GM12872 (cell line): Measurements from ENCODE around the gene BLCAP.

Experiments used
- TF ChIP-seq, protein P1 (sequence below): IDR thresholded peaks from 3 replicates; pipeline ENCODE4 v1.5.1; 2011; ENCODE audit warnings: low read depth, mild to moderate bottlenecking, low read length, moderate library complexity; ENCODE audit not compliant: insufficient read depth

Gene BLCAP

DNA sequence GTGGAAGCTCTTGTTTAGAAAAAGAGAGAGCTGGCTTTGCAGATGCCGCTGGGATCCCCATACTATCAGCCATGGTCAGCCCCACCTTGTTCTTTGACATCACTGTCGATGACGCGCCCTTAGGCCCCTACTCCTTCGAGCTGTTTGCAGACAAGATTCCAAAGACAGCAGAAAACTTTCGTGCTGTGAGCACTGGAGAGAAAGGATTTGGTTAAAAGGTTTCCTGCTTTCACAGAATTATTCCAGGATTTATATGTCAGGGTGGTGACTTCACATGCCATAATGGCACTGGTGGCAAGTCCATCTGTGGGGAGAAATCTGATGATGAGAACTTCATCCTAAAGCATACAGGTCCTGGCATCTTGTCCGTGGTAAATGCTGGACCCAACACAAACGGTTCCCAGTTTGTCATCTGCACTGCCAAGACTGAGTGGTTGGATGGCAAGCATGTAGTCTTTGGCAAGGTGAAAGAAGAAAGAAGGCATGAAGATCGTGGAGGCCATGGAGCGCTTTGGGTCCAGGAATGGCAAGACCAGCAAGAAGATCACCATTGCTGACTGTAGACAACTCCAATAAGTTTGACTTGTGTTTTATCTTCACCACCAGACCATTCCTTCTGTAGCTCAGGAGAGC lies 2.4 kb upstream of the BLCAP start:
- TF ChIP-seq, protein P1, sequence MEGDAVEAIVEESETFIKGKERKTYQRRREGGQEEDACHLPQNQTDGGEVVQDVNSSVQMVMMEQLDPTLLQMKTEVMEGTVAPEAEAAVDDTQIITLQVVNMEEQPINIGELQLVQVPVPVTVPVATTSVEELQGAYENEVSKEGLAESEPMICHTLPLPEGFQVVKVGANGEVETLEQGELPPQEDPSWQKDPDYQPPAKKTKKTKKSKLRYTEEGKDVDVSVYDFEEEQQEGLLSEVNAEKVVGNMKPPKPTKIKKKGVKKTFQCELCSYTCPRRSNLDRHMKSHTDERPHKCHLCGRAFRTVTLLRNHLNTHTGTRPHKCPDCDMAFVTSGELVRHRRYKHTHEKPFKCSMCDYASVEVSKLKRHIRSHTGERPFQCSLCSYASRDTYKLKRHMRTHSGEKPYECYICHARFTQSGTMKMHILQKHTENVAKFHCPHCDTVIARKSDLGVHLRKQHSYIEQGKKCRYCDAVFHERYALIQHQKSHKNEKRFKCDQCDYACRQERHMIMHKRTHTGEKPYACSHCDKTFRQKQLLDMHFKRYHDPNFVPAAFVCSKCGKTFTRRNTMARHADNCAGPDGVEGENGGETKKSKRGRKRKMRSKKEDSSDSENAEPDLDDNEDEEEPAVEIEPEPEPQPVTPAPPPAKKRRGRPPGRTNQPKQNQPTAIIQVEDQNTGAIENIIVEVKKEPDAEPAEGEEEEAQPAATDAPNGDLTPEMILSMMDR = no peak

DNA sequence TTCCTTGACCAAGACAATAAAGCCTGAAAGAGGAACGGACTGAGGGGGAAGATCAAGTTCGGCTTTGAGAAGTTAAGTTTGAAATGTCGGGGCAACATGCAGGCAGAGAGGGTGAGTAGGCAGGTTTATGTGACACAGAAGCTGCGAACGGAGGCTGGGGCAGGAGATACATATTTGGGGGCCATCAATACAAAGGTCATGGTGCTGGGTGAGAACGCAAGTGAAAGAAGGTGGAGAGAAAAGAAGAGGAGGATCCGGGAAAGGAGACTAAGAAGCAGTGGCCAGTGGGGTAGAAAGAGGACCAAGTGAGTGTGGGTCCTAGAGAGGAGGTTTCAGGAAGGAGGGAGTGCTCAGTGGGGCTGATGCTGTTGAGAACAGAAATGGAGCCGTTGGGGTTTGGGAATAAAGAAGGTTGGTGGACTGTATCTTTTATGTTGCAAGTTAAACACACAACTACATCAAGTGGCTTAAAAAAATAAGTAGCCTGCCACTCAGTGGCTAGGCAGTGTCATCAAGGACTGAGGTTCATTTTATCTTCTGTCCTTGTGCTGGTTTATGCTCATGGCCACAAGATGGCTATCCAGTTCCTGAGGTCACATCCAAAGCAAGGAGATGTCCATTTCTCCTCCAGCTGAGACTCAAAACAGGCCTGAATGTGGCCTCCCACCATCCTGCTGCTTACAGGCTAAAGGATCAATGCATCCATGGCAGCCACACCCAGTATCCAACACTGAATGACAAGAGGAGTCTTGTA lies 1.7 kb upstream of the BLCAP start:
- TF ChIP-seq, protein P1 = no peak

DNA sequence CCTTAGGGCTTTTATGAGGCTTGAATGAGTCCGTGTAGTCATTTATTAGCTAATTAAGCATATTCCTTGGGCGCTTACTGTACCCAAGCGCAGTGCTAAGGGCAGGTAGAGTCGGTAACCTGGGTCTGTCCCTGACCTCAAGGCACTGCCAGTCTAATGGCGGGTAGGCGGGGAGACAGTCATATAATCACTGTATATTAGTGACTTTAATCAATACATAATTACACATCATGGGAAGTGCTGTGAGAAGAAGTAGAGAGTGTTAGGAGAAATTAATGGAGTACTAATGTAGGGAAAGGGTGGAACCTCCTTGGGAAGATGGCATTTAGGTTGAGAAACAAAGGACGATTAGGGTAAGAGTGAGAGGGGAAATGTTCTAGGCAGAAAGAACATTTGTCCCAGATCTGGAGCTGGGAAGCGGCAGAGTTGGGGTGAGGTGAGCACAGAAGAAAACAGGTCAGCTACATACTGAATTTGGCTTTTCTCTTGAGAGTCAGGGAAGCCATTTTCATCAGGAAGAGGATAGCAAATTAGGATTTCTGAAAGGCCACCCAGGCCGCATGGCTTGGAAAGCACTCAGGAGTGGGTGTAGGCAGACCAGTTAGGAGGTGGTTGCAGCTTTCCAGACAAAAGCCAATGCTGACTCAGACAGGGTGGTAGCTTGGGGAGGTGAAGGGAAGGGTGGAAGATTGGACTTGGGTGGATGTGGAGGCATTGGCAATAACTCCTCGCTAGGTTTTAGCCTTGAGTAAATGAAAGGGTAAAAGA lies 954 bp upstream of the BLCAP start:
- TF ChIP-seq, protein P1 = no peak

DNA sequence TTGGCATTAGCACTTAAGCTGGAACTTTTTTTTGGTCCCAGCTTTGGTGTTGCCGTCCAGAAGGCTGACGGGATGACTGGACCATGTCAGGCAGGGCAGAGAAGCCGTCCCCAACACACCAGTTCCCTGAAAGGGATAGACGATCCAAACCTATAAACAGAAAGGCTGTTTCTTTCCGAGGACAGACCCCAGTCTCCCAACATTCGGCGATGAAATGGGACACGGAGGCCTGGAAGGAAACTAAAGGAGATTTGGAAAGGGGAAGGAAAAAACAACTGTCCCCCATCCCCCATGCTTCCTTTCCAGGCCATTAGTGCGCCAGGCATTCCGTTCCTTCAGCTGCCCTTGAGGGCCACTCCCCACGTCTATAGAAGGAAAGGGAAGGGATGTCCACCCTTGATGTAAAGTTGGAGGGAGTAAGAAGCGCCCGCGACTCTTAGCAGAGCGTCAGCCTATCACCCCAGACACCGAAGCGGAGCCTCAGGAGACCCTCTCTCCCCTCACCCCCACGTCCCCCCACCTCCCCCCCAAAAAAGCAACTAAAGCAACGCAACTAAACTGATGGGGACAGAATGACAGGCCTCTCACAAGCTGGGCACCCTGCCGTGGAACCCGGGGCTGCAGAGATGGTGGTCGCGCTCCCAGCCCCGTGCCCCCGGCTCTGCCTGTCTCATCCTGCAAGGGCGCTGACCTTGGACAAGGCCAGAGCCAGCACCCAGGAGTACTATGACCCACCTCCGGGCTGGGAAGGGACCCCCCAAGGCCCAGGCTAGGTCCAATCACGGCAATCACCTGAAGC lies 638 bp downstream of the BLCAP start:
- TF ChIP-seq, protein P1 = no peak

DNA sequence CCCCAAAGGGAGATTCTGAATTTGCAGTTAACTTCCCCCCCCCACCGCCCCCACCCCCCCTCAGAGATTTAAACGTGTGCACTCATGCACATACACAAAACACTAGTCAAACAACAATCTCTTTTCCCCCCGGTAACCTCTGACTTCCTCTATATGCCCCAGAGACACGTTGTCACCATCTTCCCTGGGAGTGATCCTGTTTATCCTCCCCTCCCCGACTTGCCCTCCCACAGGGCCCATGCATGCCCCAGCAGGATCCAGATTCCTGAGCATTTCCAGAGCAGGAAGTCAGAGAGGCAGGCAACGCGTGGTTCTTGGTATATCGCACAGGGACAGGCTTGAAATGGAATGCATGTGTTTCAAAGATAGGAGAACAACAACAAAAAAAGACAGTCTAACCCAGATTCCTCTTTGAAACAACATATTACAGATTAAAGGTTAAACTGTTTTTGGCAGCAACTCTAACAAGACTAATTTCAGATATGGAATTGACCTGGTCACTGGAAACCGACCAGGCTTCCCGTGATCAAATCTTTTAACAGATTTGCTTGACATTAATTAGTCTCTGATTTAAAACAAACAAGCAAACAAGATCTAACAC lies 1.3 kb downstream of the BLCAP start:
- TF ChIP-seq, protein P1 = no peak

DNA sequence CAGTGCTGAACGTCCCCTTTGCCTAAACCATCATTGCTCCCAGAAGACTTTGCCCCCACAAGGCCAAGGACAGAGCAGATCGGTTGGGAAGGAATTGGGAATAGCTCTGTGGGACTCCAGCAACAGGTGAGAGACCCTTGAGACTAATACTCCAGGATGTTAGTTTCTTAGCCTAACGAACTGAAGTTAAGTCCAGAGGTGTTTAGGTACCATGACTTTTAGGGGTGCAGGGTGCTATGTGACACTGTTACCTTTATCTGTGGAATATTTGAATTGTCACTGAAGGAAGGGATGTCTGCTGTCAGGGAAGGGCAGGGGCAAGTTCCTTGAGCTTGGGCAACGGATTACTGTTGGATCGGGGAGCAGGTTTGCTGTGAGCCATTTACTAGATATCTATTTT lies 1.9 kb downstream of the BLCAP start:
- TF ChIP-seq, protein P1 = no peak
